K562 (cell line): Measurements from ENCODE around the gene C20orf141. TPM values are rescaled to one million over a fixed set of nuclear protein-coding genes. Genes with fewer than 3 reads are reported as not detected.

ENCODE experiments used
- ATAC-seq: fragments of 200-7000 bp; cut with Tn5 transposase; 3 replicates; pipeline ENCODE4 v1.9.1; 2020; ENCODE audit warnings: moderate library complexity
- BruUV-seq: library from RNA; stranded (reverse); fragments of 400-500 nt; replicated peaks from 2 replicates; lab custom pipeline; 2021; lab: Mats Ljungman, UMichigan
- CTCF ChIA-PET: fragments of 300-600 bp; formaldehyde crosslinking; extraction: SDS; loops from one replicate; lab custom pipeline; 2021; ENCODE audit warnings: low intra/inter-chr PET ratio; lab: Yijun Ruan, JAX
- POLR2A ChIA-PET: fragments of 300-600, 350-650 bp; sonication (Branson Sonifier 250); formaldehyde crosslinking; extraction: SDS; loops from one replicate; lab custom pipeline; 2021; ENCODE audit warnings: antibody characterized with exemption, inconsistent platforms; lab: Yijun Ruan, JAX
- DNase-seq, 4 experiments: peaks; one replicate each; pipeline versions ENCODE4 v3.0.0 to v3.0.0-alpha.2; 2011 to 2018; ENCODE audit warnings: low spot score in 3 of 4, mixed read lengths in 3 of 4; ENCODE audit errors: extremely low read depth in 1 of 4
- FAIRE-seq: peaks from 2 replicates; lab custom pipeline; 2011; peaks lifted over from hg19 to GRCh38; lab: Jason Lieb, UNC
- H2AFZ ChIP-seq: 2 replicates; pipeline ENCODE4 v1.6.0; 2011; ENCODE audit warnings: low read depth, low read length, control low read depth, inconsistent platforms
- H3K27ac ChIP-seq: fragments of 200-600 bp; 3 replicates; pipeline ENCODE4 v1.8.0; 2011; ENCODE audit warnings: low read depth, mild to moderate bottlenecking, control low read depth, inconsistent platforms, low read length, moderate library complexity, mixed read lengths; ENCODE audit errors: extremely low read depth
- H3K27me3 ChIP-seq, 2 experiments: fragments of 300-600 bp in 1 of 2; 2 replicates in 1 of 2; 3 replicates in 1 of 2; pipeline versions ENCODE4 v1.6.0 to v1.8.0; 2011; ENCODE audit warnings: inconsistent platforms in 2 of 2, low read length in 2 of 2, mild to moderate bottlenecking in 1 of 2, mixed read lengths in 1 of 2, moderate library complexity in 1 of 2; ENCODE audit not compliant: control insufficient read depth in 2 of 2, insufficient read depth in 2 of 2
- H3K36me3 ChIP-seq: fragments of 300-600 bp; 3 replicates; pipeline ENCODE4 v1.8.0; 2011; ENCODE audit warnings: mild to moderate bottlenecking, low read length, inconsistent platforms; ENCODE audit not compliant: control insufficient read depth, insufficient read depth
- H3K4me1 ChIP-seq, 2 experiments: fragments of 200-600 bp in 1 of 2; replicated peaks in 1 of 2; 2 replicates in 1 of 2; 3 replicates in 1 of 2; pipeline versions ENCODE4 v1.5.1 to v1.8.0; 2011; ENCODE audit warnings: inconsistent platforms in 2 of 2, low read length in 2 of 2, mild to moderate bottlenecking in 1 of 2, mixed read lengths in 1 of 2, moderate library complexity in 1 of 2; ENCODE audit not compliant: control insufficient read depth in 2 of 2, insufficient read depth in 2 of 2
- H3K4me2 ChIP-seq: 2 replicates; pipeline ENCODE4 v1.6.1; 2011; ENCODE audit warnings: low read length, control low read depth, inconsistent platforms, mixed read lengths; ENCODE audit not compliant: insufficient read depth
- H3K4me3 ChIP-seq: fragments of 200-600 bp; sonication (generic), shearing (Covaris generic); 2 replicates; pipeline ENCODE4 v1.5.1; 2016; ENCODE audit warnings: control low read depth, inconsistent platforms
- H3K79me2 ChIP-seq: fragments of 200-600 bp; 3 replicates; pipeline ENCODE4 v1.8.0; 2011; ENCODE audit warnings: low read length, inconsistent platforms; ENCODE audit not compliant: control insufficient read depth, insufficient read depth
- H3K9ac ChIP-seq, 2 experiments: 2 replicates each; pipeline versions ENCODE4 v1.6.0 to v1.6.1; 2011; ENCODE audit warnings: low read depth in 2 of 2, low read length in 2 of 2, control low read depth in 1 of 2, inconsistent platforms in 1 of 2, mild to moderate bottlenecking in 1 of 2, mixed read lengths in 1 of 2; ENCODE audit not compliant: insufficient read depth in 1 of 2
- H3K9me1 ChIP-seq: one replicate; pipeline ENCODE4 v1.6.0; 2011; ENCODE audit warnings: inconsistent platforms, mild to moderate bottlenecking, low read length, moderate library complexity; ENCODE audit not compliant: control insufficient read depth, insufficient read depth
- H3K9me3 ChIP-seq: replicated peaks from 2 replicates; pipeline ENCODE4 v1.5.1; 2011; ENCODE audit warnings: low read depth, low read length, inconsistent platforms; ENCODE audit not compliant: control insufficient read depth, insufficient read depth
- H4K20me1 ChIP-seq: replicated peaks from 2 replicates; pipeline ENCODE4 v1.6.1; 2011; ENCODE audit warnings: low read length, inconsistent platforms, mixed read lengths; ENCODE audit not compliant: control insufficient read depth, insufficient read depth
- BRD9 ChIP-seq: fragments of 450-650 bp; IDR thresholded peaks from 2 replicates; pipeline ENCODE4 v1.6.1; 2018; ENCODE audit warnings: low read depth; ENCODE audit not compliant: partially characterized antibody
- CHAMP1 ChIP-seq: fragments of 450-650 bp; IDR thresholded peaks from 2 replicates; pipeline ENCODE4 v1.6.1; 2016; ENCODE audit warnings: mild to moderate bottlenecking
- CXXC5 ChIP-seq: fragments of 250-450 bp; sonication (Bioruptor Pico); IDR thresholded peaks from 2 replicates; pipeline ENCODE4 v1.8.0; 2022; ENCODE audit warnings: inconsistent platforms, mild to moderate bottlenecking, moderate library complexity
- DMBX1 ChIP-seq: fragments of 250-450 bp; sonication (Bioruptor Pico); IDR thresholded peaks from 2 replicates; pipeline ENCODE4 v1.8.0; 2022; ENCODE audit warnings: inconsistent platforms, mild to moderate bottlenecking, moderate library complexity, borderline replicate concordance
- HDAC1 ChIP-seq, 2 experiments: fragments of 450-650 bp; IDR thresholded peaks; 2 replicates each; pipeline ENCODE4 v1.6.1; 2016 to 2017; ENCODE audit warnings: inconsistent platforms in 1 of 2, mild to moderate bottlenecking in 1 of 2, moderate library complexity in 1 of 2
- HNRNPUL1 ChIP-seq: fragments of 200-400 bp; formaldehyde crosslinking; IDR thresholded peaks from 2 replicates; pipeline ENCODE4 v1.6.1; 2017; ENCODE audit warnings: low read length
- MAX ChIP-seq: sonication (generic); formaldehyde crosslinking; IDR thresholded peaks from 2 replicates; pipeline ENCODE4 v1.9.0; 2022; ENCODE audit warnings: mild to moderate bottlenecking, missing genetic modification reagents
- MCM2 ChIP-seq: fragments of 450-650 bp; IDR thresholded peaks from 2 replicates; pipeline ENCODE4 v1.6.1; 2017; ENCODE audit warnings: low read depth, mild to moderate bottlenecking
- MCM5 ChIP-seq: fragments of 450-650 bp; IDR thresholded peaks from 2 replicates; pipeline ENCODE4 v1.6.1; 2016; ENCODE audit warnings: low read depth
- MYNN ChIP-seq, 2 experiments: sonication (generic); formaldehyde crosslinking in 1 of 2; IDR thresholded peaks; 2 replicates each; pipeline versions ENCODE4 v1.5.0 to v1.6.1; 2016 to 2020; ENCODE audit warnings: antibody characterized with exemption in 1 of 2, missing genetic modification reagents in 1 of 2
- RB1 ChIP-seq: fragments of 450-650 bp; IDR thresholded peaks from 2 replicates; pipeline ENCODE4 v1.6.1; 2017; ENCODE audit warnings: low read depth, mild to moderate bottlenecking
- WGBS: fragments of 100-300 bp; shearing (Covaris generic); methylation state at CpG from one replicate; pipeline ENCODE4 v1.1.6; 2016; ENCODE audit warnings: low coverage, mixed read lengths; ENCODE audit not compliant: insufficient coverage; ENCODE audit errors: missing lambda C conversion rate; 5-methylcytosine and 5-hydroxymethylcytosine counted together
- in situ Hi-C: fragments of 300-500 bp; cut with MboI; formaldehyde crosslinking; loops from 4 replicates; pipeline ENCODE4 v1.15.0; 2018; ENCODE audit warnings: inconsistent platforms, mixed read lengths
- intact Hi-C: fragments of 100-400 bp; cut with micrococcal nuclease; formaldehyde crosslinking; loops from 2 replicates; pipeline ENCODE4 v1.14.2; 2022
- polyA plus RNA-seq, 8 experiments: library from polyadenylated mRNA; depleted of rRNA in 4 of 8; stranded (reverse) in 5 of 8; unstranded in 3 of 8; fragments of >200 nt; fragmentation: Nextera tagmentation in 2 of 8; fragmentation: Illumina TruSeq in 1 of 8; extraction: Ambion mirVana in 2 of 8; extraction: Trizol in 1 of 8; gene quantifications; 2 replicates each; pipeline versions ENCODE4 v1.2.1 to v1.2.3, GENCODE V29; 2011 to 2014; ENCODE audit warnings: inconsistent platforms in 1 of 8, missing spikeins in 1 of 8
- total RNA-seq, 7 experiments: library from RNA; depleted of rRNA in 6 of 7; stranded (reverse); fragments of >200 nt in 6 of 7; fragmentation: Illumina TruSeq in 2 of 7; extraction: Trizol in 2 of 7; gene quantifications; 2 replicates each; pipeline versions ENCODE4 v1.2.1 to v1.2.3, GENCODE V29; 2011 to 2021; ENCODE audit warnings: low replicate concordance in 1 of 7

Gene C20orf141
- total and polyA plus RNA-seq, 9 of the 15 experiments (the other 6 are each of a cell fraction or from before 2014, with no cell fraction given), result not detected

- ChIA-PET POLR2A (interaction anchor here (0.6 kb wide), 1 partner anchor 143 kb away, joined by 3 read pairs; no protein-coding TSS in a partner anchor), CTCF (no interaction called here)
- Histone ChIP-seq H3K27ac (no peak overlapping the region), H3K9ac (peak overlapping the region in 1 of 2 experiments; percentile 45; a peak in 1 of 4 replicates), H3K4me3 (no peak overlapping the region), H3K9me1 (no peaks in the 10 kb centered on the region), H3K36me3 (no peaks in the 10 kb centered on the region), H3K4me1 (peaks cover 2 to 20% of the 10 kb centered on the region in 2 experiments; a peak in 4 of 5 replicates), H3K79me2 (no peaks in the 10 kb centered on the region), H3K4me2 (peak overlapping the region; percentile 14; the same call in 1 of the 2 replicates), H2AFZ (no peak overlapping the region), H4K20me1 (peaks cover 12% of the 10 kb centered on the region; the same call in 1 of the 2 replicates), H3K27me3 (peaks cover 15 to 57% of the 10 kb centered on the region in 2 experiments; a peak in 4 of 5 replicates), H3K9me3 (no peaks in the 10 kb centered on the region)
- FAIRE-seq (no peak), ATAC-seq (no peak; the same call in 2 of the 3 replicates), DNase-seq (no peak)
- TF ChIP-seq HNRNPUL1, result no peak
- no peak for TF ChIP-seq DMBX1
- no peak for TF ChIP-seq CHAMP1
- no peak for TF ChIP-seq MAX
- TF ChIP-seq BRD9, result no peak
- TF ChIP-seq MYNN (IDR thresholded peaks at IDR 0.05), result no peak
- TF ChIP-seq MYNN (CRISPR knock-in tag; IDR thresholded peaks at IDR 0.05), result no peak
- TF ChIP-seq MCM2, result no peak
- no peak for TF ChIP-seq MCM5
- TF ChIP-seq CXXC5 (CRISPR knock-in tag), result no peak
- TF ChIP-seq RB1, result no peak
- no peak for TF ChIP-seq HDAC1 (IDR thresholded peaks at IDR 0.05)
- in situ Hi-C loops, result no loop called here
- 0% methylated on average over 8 of the region's 11 CpGs for WGBS
- BruUV-seq, result no TSS peak
- intact Hi-C loops, result no loop called here
Measured at GRCh38 chr20:2794866-2795447, 19.8 kb upstream of the C20orf141 start.
